Measurements from ENCODE around the gene BTBD6. TPM values are rescaled to one million over a fixed set of nuclear protein-coding genes. Genes with fewer than 3 reads are reported as not detected.
"Not testable (repeated sequence)": the region's sequence is repeated elsewhere in the genome, so short reads cannot be mapped to it uniquely, and the experiment has no call there.

BTBD6 gene
- total RNA-seq, 2 donors from 2014 or later, result 38.4 to 42.4 TPM

- peak; percentile 72 for DNase-seq (ENCODE audit: low spot score)
- intact Hi-C loops (cut with DNase I), result no loop called here
Measured at GRCh38 chr14:105256292-105256960, 8.1 kb downstream of the BTBD6 start.

GRCh38 chr14:105257464-105257863 is 9.1 kb downstream of the BTBD6 start:
- intact Hi-C loops (cut with DNase I), result no loop called here
- peak; percentile 68 for DNase-seq (ENCODE audit: low spot score)

GRCh38 chr14:105258846-105259245 is 10.5 kb downstream of the BTBD6 start:
- DNase-seq (ENCODE audit: low spot score), result no peak
- intact Hi-C loops (cut with DNase I), result no loop called here

GRCh38 chr14:105260959-105261358 is 12.6 kb downstream of the BTBD6 start:
- intact Hi-C loops (cut with DNase I), result no loop called here

GRCh38 chr14:105261781-105262180 is 13.4 kb downstream of the BTBD6 start:
- intact Hi-C loops (cut with DNase I), result no loop called here
- peak; percentile 78 for DNase-seq (ENCODE audit: low spot score)

More at GRCh38 chr14:105260959-105261358, 12.6 kb downstream of the BTBD6 start:
- DNase-seq (ENCODE audit: low spot score), result peak; percentile 63

- intact Hi-C loops (cut with DNase I), result no loop called here
- DNase-seq (ENCODE audit: low spot score), result peak; percentile 72
Measured at GRCh38 chr14:105267820-105268548, 19.7 kb downstream of the BTBD6 start.

GRCh38 chr14:105268736-105269354 is 20.5 kb downstream of the BTBD6 start:
- intact Hi-C loops (cut with DNase I), result no loop called here
- DNase-seq (ENCODE audit: low spot score), result peak; percentile 62

- DNase-seq (ENCODE audit: low spot score), result peak; percentile 51
- intact Hi-C loops (cut with DNase I), result no loop called here
Measured at GRCh38 chr14:105269405-105269804, 21.1 kb downstream of the BTBD6 start.

GRCh38 chr14:105271224-105271890 is 23.0 kb downstream of the BTBD6 start:
- intact Hi-C loops (cut with DNase I), result no loop called here
- peak; percentile 74 for DNase-seq (ENCODE audit: low spot score)

- intact Hi-C loops (cut with DNase I), result no loop called here
- DNase-seq (ENCODE audit: low spot score), result no peak
Measured at GRCh38 chr14:105272623-105273022, 24.3 kb downstream of the BTBD6 start.

- intact Hi-C loops (cut with DNase I), result no loop called here
- peak; percentile 76 for DNase-seq (ENCODE audit: low spot score)
Measured at GRCh38 chr14:105273062-105273461, 24.7 kb downstream of the BTBD6 start.

- DNase-seq (ENCODE audit: low spot score), result no peak
- intact Hi-C loops (cut with DNase I), result no loop called here
Measured at GRCh38 chr14:105274637-105275036, 26.3 kb downstream of the BTBD6 start.

- no peak for DNase-seq (ENCODE audit: low spot score)
- intact Hi-C loops (cut with DNase I), result no loop called here
Measured at GRCh38 chr14:105275267-105275946, 27.1 kb downstream of the BTBD6 start.

- intact Hi-C loops (cut with DNase I); DNase-seq (ENCODE audit: low spot score): not testable (repeated sequence)
Measured at GRCh38 chr14:105277448-105277847, 29.1 kb downstream of the BTBD6 start.

GRCh38 chr14:105279642-105280361 is 31.5 kb downstream of the BTBD6 start:
- intact Hi-C loops (cut with DNase I), result loop anchor here in 1 of 2 donors (10.0 kb wide), 1 partner anchor 185 kb away; no protein-coding TSS in a partner anchor
- DNase-seq (ENCODE audit: low spot score), result no peak

- DNase-seq (ENCODE audit: low spot score), result no peak
- intact Hi-C loops (cut with DNase I), result loop anchor here in 1 of 2 donors (10.0 kb wide), 1 partner anchor 186 kb away; no protein-coding TSS in a partner anchor
Measured at GRCh38 chr14:105280525-105280924, 32.2 kb downstream of the BTBD6 start.

GRCh38 chr14:105281371-105282097 is 33.2 kb downstream of the BTBD6 start:
- DNase-seq (ENCODE audit: low spot score), result no peak
- intact Hi-C loops (cut with DNase I), result loop anchor here in 1 of 2 donors (10.0 kb wide), 1 partner anchor 187 kb away; no protein-coding TSS in a partner anchor

All from posterior vena cava (tissue), 2 donors.